ENCODE results near the gene NTNG1. TPM values are rescaled to one million over a fixed set of nuclear protein-coding genes. Genes with fewer than 3 reads are reported as not detected.

NTNG1 gene
- total and polyA plus RNA-seq, 2 of the 8 experiments (the other 6 are each of a cell fraction or from before 2014, with no cell fraction given), result 1.2 to 4.1 TPM

- H2AFZ ChIP-seq (ENCODE audit: low read length), result no peak overlapping the region
- H3K36me3 ChIP-seq (ENCODE audit: control insufficient read depth in 2 of 4, insufficient read depth in 4 of 4, low read length in 3 of 4), result no peaks in the 10 kb centered on the region
- no peaks in the 10 kb centered on the region for H3K27me3 ChIP-seq (replicated peaks in 1 of 4; ENCODE audit: control insufficient read depth in 3 of 4, extremely low read depth in 1 of 4, insufficient read depth in 3 of 4, low read length in 3 of 4)
- no peaks in the 10 kb centered on the region for H3K9me3 ChIP-seq (ENCODE audit: insufficient read depth in 2 of 2, low read depth in 1 of 2, low read length in 1 of 2)
- peaks cover 0 to 3% (median 2%) of the 10 kb centered on the region in 4 experiments; a peak in 4 of 7 replicates for H3K4me1 ChIP-seq (replicated peaks in 1 of 4; ENCODE audit: control insufficient read depth in 3 of 4, insufficient read depth in 4 of 4, low read length in 3 of 4)
- no peak overlapping the region for H3K4me3 ChIP-seq (ENCODE audit: extremely low read depth in 1 of 4, insufficient read depth in 2 of 4, low read depth in 3 of 4, low read length in 4 of 4)
- no peaks in the 10 kb centered on the region for H3K79me2 ChIP-seq (ENCODE audit: control insufficient read depth in 1 of 2, insufficient read depth in 2 of 2, low read length in 2 of 2)
- H3K56ac ChIP-seq (replicated peaks; ENCODE audit: insufficient read length, low read depth, low read length), result no peak overlapping the region
- no peak overlapping the region for H3K4ac ChIP-seq (replicated peaks; ENCODE audit: insufficient read length, low read depth, low read length)
- no peaks in the 10 kb centered on the region for H3K79me1 ChIP-seq (ENCODE audit: low read depth, low read length)
- H3K27ac ChIP-seq (ENCODE audit: low read depth, low read length), result no peak overlapping the region
- no peaks in the 10 kb centered on the region for H4K20me1 ChIP-seq (replicated peaks in 1 of 2; ENCODE audit: control insufficient read depth in 1 of 2, insufficient read depth in 2 of 2, low read length in 2 of 2)
- POLR2A ChIA-PET (ENCODE audit: partially characterized antibody), result no interaction called here
- H3K23ac ChIP-seq (ENCODE audit: insufficient read length), result no peak overlapping the region
- no peak overlapping the region for H3K14ac ChIP-seq (ENCODE audit: insufficient read length)
- H2BK5ac ChIP-seq (ENCODE audit: low read depth, low read length), result no peak overlapping the region
- no peak overlapping the region for H4K8ac ChIP-seq (ENCODE audit: extremely low read depth, insufficient read depth, low read length)
- no peak for FAIRE-seq
- H2BK12ac ChIP-seq (ENCODE audit: low read depth, low read length), result no peak overlapping the region
- WGBS, 2 experiments (ENCODE audit: extremely low coverage in 1 of 2, insufficient coverage in 1 of 2, insufficient read length in 1 of 2, insufficient replicate concordance in 2 of 2, low coverage in 1 of 2, low lambda C conversion rate in 2 of 2, missing lambda C conversion rate in 1 of 2), result 79% methylated on average over 3 of the region's 3 CpGs; no CpG with 5 or more reads in 1 of the 2 experiments
- H2BK15ac ChIP-seq (ENCODE audit: low read length), result no peak overlapping the region
- no peak for DNase-seq (ENCODE audit: low read depth in 1 of 2, low spot score in 2 of 2)
- no peaks in the 10 kb centered on the region for H3K23me2 ChIP-seq (ENCODE audit: low read depth, low read length)
- no peak overlapping the region for H2AK5ac ChIP-seq (ENCODE audit: low read depth, low read length)
- H2BK20ac ChIP-seq (ENCODE audit: low read length), result no peak overlapping the region
- CTCF ChIA-PET (ENCODE audit: partially characterized antibody), result interaction anchor here (1.0 kb wide), 1 partner anchor 8 kb away, joined by 4 read pairs; no protein-coding TSS in a partner anchor
- H4K5ac ChIP-seq (ENCODE audit: insufficient read length, low read depth, low read length), result no peak overlapping the region
- no peak overlapping the region for H3K4me2 ChIP-seq (ENCODE audit: insufficient read depth in 1 of 2, low read depth in 2 of 2, low read length in 2 of 2)
- H3K9ac ChIP-seq (replicated peaks in 1 of 4; ENCODE audit: extremely low read depth in 1 of 4, low read depth in 3 of 4, low read length in 3 of 4), result no peak overlapping the region
- H2BK120ac ChIP-seq (replicated peaks; ENCODE audit: low read depth, low read length), result no peak overlapping the region
- no peak overlapping the region for H4K91ac ChIP-seq (replicated peaks; ENCODE audit: insufficient read length, low read length)
- H3K18ac ChIP-seq (ENCODE audit: extremely low read depth, low read length), result no peak overlapping the region
- TF ChIP-seq USF2 (IDR thresholded peaks at IDR 0.05; ENCODE audit: low read length) (no peak), MAFK (IDR thresholded peaks at IDR 0.05; ENCODE audit: low read depth, low read length) (no peak), PHF8 (conservative IDR thresholded peaks at IDR 0.05; ENCODE audit: low read depth, low read length) (no peak), CBX5 (IDR thresholded peaks at IDR 0.05; ENCODE audit: low read depth, low read length) (no peak), SIX5 (IDR thresholded peaks at IDR 0.05; ENCODE audit: low read depth, low read length) (no peak), RNF2 (IDR thresholded peaks at IDR 0.05; ENCODE audit: borderline replicate concordance, low read depth, low read length, missing control alignments, poor library complexity, severe bottlenecking) (no peak), RFX5 (IDR thresholded peaks at IDR 0.05; ENCODE audit: borderline replicate concordance, low read depth, low read length) (no peak), FOSL1 (IDR thresholded peaks at IDR 0.05; ENCODE audit: insufficient read depth, low read depth, low read length) (no peak), ASH2L (IDR thresholded peaks at IDR 0.05; ENCODE audit: low read length) (no peak), CHD2 (IDR thresholded peaks at IDR 0.05; ENCODE audit: low read length) (no peak), RBBP5 (IDR thresholded peaks at IDR 0.05; ENCODE audit: borderline replicate concordance, low read depth, low read length) (no peak), EP300 (IDR thresholded peaks at IDR 0.05; ENCODE audit: borderline replicate concordance in 1 of 2, low read depth in 2 of 2, low read length in 2 of 2) (no peak), BRCA1 (IDR thresholded peaks at IDR 0.05; ENCODE audit: low read depth, low read length) (no peak)
These were observed 204.0 kb downstream of the NTNG1 start for GRCh38 chr1:107344836-107345235.
